Activated naive CD4-positive, alpha-beta T cell treated with anti-CD3 and anti-CD28 coated beads, Interleukin-2, amount 50 U/mL, for 72 hours (primary cell): Measurements from ENCODE around the gene ATP6V1D. TPM values are rescaled to one million over a fixed set of nuclear protein-coding genes. Genes with fewer than 3 reads are reported as not detected.
"Not testable (repeated sequence)": the region's sequence is repeated elsewhere in the genome, so short reads cannot be mapped to it uniquely, and the experiment has no call there.

Experiments used
- ATAC-seq, 2 donors: fragments of 150-1000 bp; cut with Tn5 transposase; 2 replicates each; pipeline ENCODE4 v1.10.0; 2021; ENCODE audit warnings: mild to moderate bottlenecking in 2 of 2, moderate library complexity in 2 of 2
- DNase-seq, 2 donors: peaks; one replicate each; pipeline ENCODE4 v3.0.0; 2021 to 2022; ENCODE audit warnings: low spot score in 2 of 2
- H3K27ac Mint-ChIP-seq, 2 donors: one replicate each; pipeline ENCODE4 v1.8.0; 2022; ENCODE audit warnings: mild to moderate bottlenecking in 2 of 2, mixed read lengths in 2 of 2
- H3K36me3 Mint-ChIP-seq, 2 donors: one replicate each; pipeline ENCODE4 v1.8.0; 2022; ENCODE audit warnings: mixed read lengths in 2 of 2
- H3K9me3 Mint-ChIP-seq, 2 donors: one replicate each; pipeline ENCODE4 v1.8.0; 2022; ENCODE audit warnings: mixed read lengths in 2 of 2
- total RNA-seq, 2 donors: library from RNA; stranded (reverse); gene quantifications; one replicate each; pipeline ENCODE4 v1.2.3, GENCODE V29; 2022

Gene ATP6V1D
- total RNA-seq, 2 donors from 2014 or later: 24.3 to 28.4 TPM

DNA sequence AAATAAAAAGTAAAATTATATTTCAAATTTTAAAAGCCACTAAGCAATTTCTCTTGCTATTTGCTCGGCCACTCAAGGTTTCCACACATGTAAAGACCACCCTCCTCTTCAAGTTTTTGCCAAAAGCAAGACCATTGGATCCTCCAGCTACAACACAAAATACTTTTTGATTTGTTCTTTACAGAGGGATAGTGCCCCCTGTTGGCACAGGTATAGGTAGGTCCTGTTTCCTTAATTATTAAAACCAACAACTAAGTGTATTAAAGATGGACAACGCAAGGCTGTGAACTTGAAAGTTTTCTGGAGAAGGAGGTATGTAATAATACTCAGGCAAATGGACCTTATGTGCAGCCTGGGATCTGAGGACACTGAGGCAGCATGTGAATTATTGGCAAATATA is 23.8 kb downstream of the ATP6V1D start:
- ATAC-seq: no peak
- no peak overlapping the region for H3K27ac Mint-ChIP-seq
- no peaks in the 10 kb centered on the region for H3K9me3 Mint-ChIP-seq
- peaks cover 6 to 18% of the 10 kb centered on the region in 2 donors for H3K36me3 Mint-ChIP-seq
- peak in 1 of 2 donors; percentile 25 for DNase-seq

DNA sequence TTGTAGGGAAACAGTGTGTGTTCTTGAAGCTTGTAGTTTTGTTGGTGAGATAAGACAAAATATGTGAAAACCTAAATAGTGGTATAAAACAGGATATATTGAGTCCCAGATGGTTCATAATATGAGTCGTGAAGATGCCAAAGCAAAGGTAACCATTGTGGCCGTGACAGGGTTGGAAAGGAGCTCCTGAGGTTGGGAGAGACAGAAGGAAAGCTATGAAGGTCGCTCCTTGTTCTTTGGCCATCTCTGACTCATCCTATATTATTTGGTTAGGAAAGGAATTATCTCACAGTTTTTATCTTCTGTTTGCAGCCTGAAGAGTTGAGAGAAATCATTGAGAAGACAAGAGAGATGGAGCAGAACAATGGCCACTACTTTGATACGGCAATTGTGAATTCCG is 27.1 kb downstream of the ATP6V1D start:
- DNase-seq (no peak), ATAC-seq (no peak)
- H3K9me3 Mint-ChIP-seq: no peaks in the 10 kb centered on the region
- peaks cover 13% of the 10 kb centered on the region in 2 donors for H3K36me3 Mint-ChIP-seq
- peak overlapping the region in 1 of 2 donors; percentile 6 for H3K27ac Mint-ChIP-seq

DNA sequence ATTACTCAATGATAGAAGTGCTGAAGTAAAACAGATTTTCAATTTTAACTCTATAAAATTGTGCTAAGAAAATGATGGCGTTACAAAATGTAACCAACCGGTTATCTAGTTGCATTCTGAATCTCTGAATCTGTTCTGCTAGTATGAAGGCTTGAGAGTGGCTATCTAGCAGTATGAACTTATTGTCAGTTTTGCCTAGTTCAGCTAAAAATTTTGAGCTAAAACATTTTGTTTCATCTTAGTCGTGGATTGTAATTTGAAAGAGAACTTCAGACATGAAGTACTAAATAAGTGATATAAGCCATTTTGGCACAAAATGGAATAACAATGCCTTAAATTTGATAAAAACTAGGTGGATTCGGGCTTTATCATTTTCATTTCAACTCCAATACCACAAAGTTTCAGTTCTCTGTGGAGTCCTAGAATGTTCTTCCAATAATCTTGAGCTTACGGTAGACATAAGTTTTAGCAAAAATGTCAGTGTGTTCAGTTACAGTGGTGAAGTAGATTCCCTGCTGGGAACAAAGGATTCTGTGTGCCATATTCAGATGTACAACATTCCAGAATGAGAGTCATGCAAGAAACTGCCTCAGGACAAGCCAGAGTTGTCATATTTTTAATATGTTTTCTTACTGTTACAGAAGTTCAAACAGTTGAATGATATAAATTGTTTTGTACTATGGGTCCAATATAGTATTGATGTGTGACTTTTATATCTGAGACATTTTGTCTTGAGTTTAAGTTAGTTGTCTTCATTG is 28.1 kb downstream of the ATP6V1D start:
- no peak for ATAC-seq
- no peaks in the 10 kb centered on the region for H3K9me3 Mint-ChIP-seq
- no peak for DNase-seq
- H3K36me3 Mint-ChIP-seq: peaks cover 13% of the 10 kb centered on the region in 2 donors
- H3K27ac Mint-ChIP-seq: peak overlapping the region in 1 of 2 donors; percentile 45

DNA sequence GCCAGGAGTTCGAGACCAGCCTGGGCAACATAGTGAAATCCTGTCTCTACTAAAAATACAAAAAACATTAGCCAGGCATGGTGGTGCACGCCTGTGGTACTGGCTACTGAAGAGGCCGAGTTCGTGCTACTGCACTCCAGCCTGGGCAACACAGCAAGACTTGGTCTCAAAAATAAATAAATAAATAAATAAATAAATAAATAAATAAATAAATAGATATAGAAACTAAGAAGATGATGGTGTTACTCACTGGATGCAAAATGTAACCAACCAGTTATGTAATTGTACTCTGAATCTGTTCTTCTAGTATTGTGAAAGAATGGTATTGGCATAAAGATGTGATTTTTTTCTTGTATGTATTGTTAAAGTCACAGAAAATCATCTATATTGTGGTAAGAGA is 29.9 kb downstream of the ATP6V1D start:
- H3K9me3 Mint-ChIP-seq, ATAC-seq, H3K27ac Mint-ChIP-seq, DNase-seq: not testable (repeated sequence)
- H3K36me3 Mint-ChIP-seq: peaks cover 13 to 21% of the 10 kb centered on the region in 2 donors

DNA sequence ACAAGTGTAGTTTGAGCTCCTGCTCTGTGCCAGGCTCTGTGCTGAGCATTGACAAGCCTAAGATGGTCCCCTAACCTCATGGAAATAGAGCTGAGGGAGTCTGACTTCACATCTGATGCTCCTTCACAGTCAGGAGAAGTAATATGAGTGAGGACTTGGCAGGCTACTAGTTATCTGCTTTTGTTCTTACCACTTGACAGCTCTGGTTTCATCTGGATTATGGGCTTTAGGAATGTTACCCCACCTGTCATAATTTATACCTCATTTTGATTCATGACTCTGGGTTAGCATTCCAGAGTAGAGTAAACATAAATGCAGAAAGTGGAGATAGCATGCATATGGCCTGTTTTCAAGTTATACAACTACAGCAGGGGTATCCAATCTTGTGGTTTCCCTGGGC is 40.5 kb downstream of the ATP6V1D start:
- Mint-ChIP-seq H3K36me3 (no peaks in the 10 kb centered on the region), H3K27ac (no peak overlapping the region), H3K9me3 (no peaks in the 10 kb centered on the region)
- no peak for ATAC-seq
- no peak for DNase-seq

- ATAC-seq (no peak), DNase-seq (no peak)
- Mint-ChIP-seq H3K9me3 (no peaks in the 10 kb centered on the region), H3K27ac (no peak overlapping the region), H3K36me3 (no peaks in the 10 kb centered on the region)
Observed at GRCh38 chr14:67317822-67318221, 41.8 kb downstream of the ATP6V1D start.

- Mint-ChIP-seq H3K36me3 (no peaks in the 10 kb centered on the region), H3K27ac (no peak overlapping the region), H3K9me3 (no peaks in the 10 kb centered on the region)
- DNase-seq (no peak), ATAC-seq (no peak)
Observed at GRCh38 chr14:67313153-67313552, 46.5 kb downstream of the ATP6V1D start.

- no peaks in the 10 kb centered on the region for H3K36me3 Mint-ChIP-seq
- DNase-seq (no peak), ATAC-seq (no peak)
- no peak overlapping the region for H3K27ac Mint-ChIP-seq
- no peaks in the 10 kb centered on the region for H3K9me3 Mint-ChIP-seq
Observed at GRCh38 chr14:67311868-67312267, 47.7 kb downstream of the ATP6V1D start.

Other genes with a start within 250 kb of the ATP6V1D start
- not detected for gene GARIN2, start 170.4 kb downstream of the ATP6V1D start, total RNA-seq
- gene PALS1, start 118.4 kb downstream of the ATP6V1D start, total RNA-seq: 1 to 10 TPM; 8.7 to 9.7 TPM
- gene EIF2S1, start 524 bp upstream of the ATP6V1D start, total RNA-seq: 100 to 1,000 TPM; 139 to 176 TPM
- 1 to 10 TPM; 3.3 to 6.5 TPM for gene PLEK2, start 52.4 kb upstream of the ATP6V1D start, total RNA-seq
- 1 to 10 TPM in 1 of 2 donors, under 1 TPM in 1; 0.93 to 1.0 TPM for gene TMEM229B, start 128.9 kb upstream of the ATP6V1D start, total RNA-seq
- 1 to 10 TPM; 1.1 to 9.1 TPM for gene PLEKHH1, start 173.5 kb upstream of the ATP6V1D start, total RNA-seq
- gene PIGH, start 240.5 kb upstream of the ATP6V1D start, total RNA-seq: 10 to 100 TPM; 15.6 to 27.6 TPM